Astrocyte of the cerebellum (primary cell): ENCODE measurements around the gene TMC5.

Experiments used
- DNase-seq: peaks from one replicate; pipeline ENCODE4 v3.0.0-alpha.2; 2011; ENCODE audit warnings: low read depth
- H3K4me3 ChIP-seq: 2 replicates; pipeline ENCODE4 v1.5.1; 2011; ENCODE audit warnings: mild to moderate bottlenecking, low read depth, low read length, moderate library complexity
- CTCF ChIP-seq: IDR thresholded peaks from 2 replicates; pipeline ENCODE4 v1.5.1; 2012; ENCODE audit warnings: low read length, low read depth, moderate library complexity, mild to moderate bottlenecking; ENCODE audit errors: missing control alignments
- in situ Hi-C: cut with HindIII; loops from 2 replicates; pipeline ENCODE4 v1.10.0; 2017; ENCODE audit warnings: low sequenced_read_pairs

Gene TMC5

GRCh38 chr16:19478505-19478904 lies 60.8 kb downstream of the TMC5 start:
- H3K4me3 ChIP-seq, result no peak overlapping the region
- no peak for DNase-seq
- in situ Hi-C loops, result no loop called here
- TF ChIP-seq CTCF, result no peak

GRCh38 chr16:19479302-19479721 lies 61.6 kb downstream of the TMC5 start:
- no peak for DNase-seq
- no peak overlapping the region for H3K4me3 ChIP-seq
- in situ Hi-C loops, result no loop called here
- no peak for TF ChIP-seq CTCF

- no peak for TF ChIP-seq CTCF
- no peak for DNase-seq
- no peak overlapping the region for H3K4me3 ChIP-seq
- in situ Hi-C loops, result no loop called here
Measured at GRCh38 chr16:19481296-19481695, 63.6 kb downstream of the TMC5 start.

GRCh38 chr16:19481769-19482168 lies 64.1 kb downstream of the TMC5 start:
- no peak for TF ChIP-seq CTCF
- in situ Hi-C loops, result no loop called here
- no peak for DNase-seq
- H3K4me3 ChIP-seq, result no peak overlapping the region

GRCh38 chr16:19482291-19482690 lies 64.6 kb downstream of the TMC5 start:
- in situ Hi-C loops, result no loop called here
- TF ChIP-seq CTCF, result no peak
- no peak overlapping the region for H3K4me3 ChIP-seq
- DNase-seq, result no peak

GRCh38 chr16:19484096-19484495 lies 66.4 kb downstream of the TMC5 start:
- H3K4me3 ChIP-seq, result no peak overlapping the region
- no peak for DNase-seq
- in situ Hi-C loops, result no loop called here
- TF ChIP-seq CTCF, result no peak

GRCh38 chr16:19485611-19486010 lies 67.9 kb downstream of the TMC5 start:
- in situ Hi-C loops, result no loop called here
- no peak overlapping the region for H3K4me3 ChIP-seq
- no peak for DNase-seq
- TF ChIP-seq CTCF, result no peak
